Measurements from ENCODE around the gene RTP1. TPM values are rescaled to one million over a fixed set of nuclear protein-coding genes. Genes with fewer than 3 reads are reported as not detected.

The RTP1 gene
- total and polyA plus RNA-seq, 2 of the 4 experiments (the other 2 are of a cell fraction), result not detected

GRCh38 chr3:187167777-187168176 lies 29.5 kb upstream of the RTP1 start:
- BruUV-seq (replicated peaks), result no TSS peak
- Histone ChIP-seq H3K27ac (ENCODE audit: insufficient read depth, low read length) (no peak overlapping the region), H2BK5ac (ENCODE audit: low read depth, low read length, poor library complexity, severe bottlenecking) (no peak overlapping the region), H2BK15ac (ENCODE audit: low read depth, low read length) (no peak overlapping the region), H3K79me1 (ENCODE audit: low read depth in 1 of 2, low read length in 2 of 2) (no peaks in the 10 kb centered on the region), H2BK120ac (ENCODE audit: low read depth, low read length) (no peak overlapping the region), H3K4me1 (ENCODE audit: control insufficient read depth, insufficient read depth, low read length) (peaks cover 2% of the 10 kb centered on the region; the same call in 1 of the 2 replicates), H4K5ac (ENCODE audit: low read depth, low read length) (no peak overlapping the region), H4K91ac (ENCODE audit: insufficient read depth, low read depth, low read length) (no peak overlapping the region), H2AK5ac (ENCODE audit: low read depth, low read length) (no peak overlapping the region), H3K23ac (ENCODE audit: low read depth, low read length) (no peak overlapping the region), H3K9me1 (ENCODE audit: insufficient read depth, low read length) (no peaks in the 10 kb centered on the region; the same call in 1 of the 2 replicates), H3K4ac (ENCODE audit: low read depth, low read length) (no peak overlapping the region), H3K36me3 (ENCODE audit: control insufficient read depth, insufficient read depth, low read length) (no peaks in the 10 kb centered on the region), H2AFZ (replicated peaks; ENCODE audit: low read length, poor library complexity) (no peak overlapping the region), H3K4me3 (ENCODE audit: insufficient read depth, low read depth, low read length) (no peak overlapping the region), H3K9ac (ENCODE audit: low read depth, low read length) (no peak overlapping the region), H3K56ac (ENCODE audit: extremely low read depth, insufficient read depth, low read length) (no peak overlapping the region), H3K14ac (replicated peaks; ENCODE audit: low read depth, low read length) (no peak overlapping the region), H3K18ac (ENCODE audit: low read depth, low read length) (no peak overlapping the region), H4K20me1 (ENCODE audit: insufficient read depth, low read length) (no peaks in the 10 kb centered on the region), H2AK9ac (replicated peaks; ENCODE audit: low read depth, low read length, poor library complexity) (no peak overlapping the region), H4K8ac (ENCODE audit: low read depth in 2 of 2, low read length in 2 of 2) (no peak overlapping the region), H3K9me3 (ENCODE audit: control insufficient read depth, insufficient read depth, low read length) (no peaks in the 10 kb centered on the region), H2BK20ac (ENCODE audit: low read depth, low read length) (no peak overlapping the region), H3K27me3 (ENCODE audit: control insufficient read depth, insufficient read depth, low read length) (peaks cover 6% of the 10 kb centered on the region), H3K4me2 (ENCODE audit: low read depth, low read length) (no peak overlapping the region)
- dilution Hi-C loops (cut with HindIII; ENCODE audit: low sequenced_read_pairs, unreplicated experiment), result no loop called here
- no peak for ATAC-seq (ENCODE audit: low read depth)
- DNase-seq, result no peak
- CTCF ChIA-PET, result interaction anchor here (0.7 to 1.4 kb wide), 4 partner anchors 28 to 511 kb away, joined by 3 to 7 read pairs (median 3); partner anchors contain the start of gene RPL39L
- TF ChIP-seq SMC3 (IDR thresholded peaks at IDR 0.05; ENCODE audit: low read depth, low read length) (no peak), BHLHE40 (IDR thresholded peaks at IDR 0.05; ENCODE audit: low read depth, low read length) (no peak)
- in situ Hi-C loops (cut with MboI; ENCODE audit: low sequenced_read_pairs), result loop anchor here (10.0 kb wide), 1 partner anchor 323 kb away; the partner anchor contains the start of gene ADIPOQ
- intact Hi-C loops (cut with micrococcal nuclease), result loop anchor here (5.0 kb wide), 1 partner anchor 550 kb away; no protein-coding TSS in a partner anchor
- WGBS, 2 experiments (ENCODE audit: extremely low coverage in 2 of 2, insufficient read length in 1 of 2), result 100% methylated on average over 1 of the region's 5 CpGs; no CpG with 5 or more reads in 1 of the 2 experiments
- POLR2A ChIA-PET (ENCODE audit: unreplicated experiment), result no interaction called here

Measured in IMR-90 (cell line).